ENCODE results near the gene ENSA. TPM values are rescaled to one million over a fixed set of nuclear protein-coding genes. Genes with fewer than 3 reads are reported as not detected.
A peak's percentile ranks its signal among the peaks of the same experiment; 100 is the strongest.

Gene ENSA
- total RNA-seq, 1 experiment from 2014 or later, result 207 TPM

DNA sequence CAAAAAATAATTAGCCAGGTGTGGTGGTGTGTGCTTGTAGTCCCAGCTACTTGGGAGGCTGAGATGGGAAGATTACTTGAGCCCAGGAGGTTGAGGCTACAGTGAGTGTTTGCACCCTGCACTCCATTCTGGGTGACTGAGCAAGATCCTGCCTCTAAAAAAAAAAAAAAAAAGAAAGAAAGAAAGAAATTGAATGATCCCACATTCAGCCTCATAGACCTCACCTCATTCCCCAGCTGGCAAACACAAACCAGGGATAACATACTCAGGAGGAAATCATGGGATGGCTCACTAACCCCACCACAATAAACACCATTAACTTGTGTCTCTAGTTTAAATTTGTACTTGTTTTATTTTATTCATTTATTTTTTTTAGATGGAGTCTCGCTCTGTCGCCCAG is 8.5 kb downstream of the ENSA start:
- ChIA-PET CTCF (interaction anchor here (0.6 to 1.0 kb wide), 2 partner anchors 16 to 41 kb away, joined by 4 to 6 read pairs; partner anchors contain the start of gene MCL1), POLR2A (interaction anchor here (0.7 kb wide), 1 partner anchor 42 kb away, joined by 3 read pairs; the partner anchor contains the start of gene MCL1)
- Histone ChIP-seq H3K9me3 (ENCODE audit: control insufficient read depth, insufficient read depth, low read depth, low read length) (no peaks in the 10 kb centered on the region), H3K36me3 (ENCODE audit: control insufficient read depth, insufficient read depth, low read length) (peaks cover 29% of the 10 kb centered on the region), H3K4me3 (ENCODE audit: low read depth in 2 of 2, low read length in 2 of 2) (no peak overlapping the region), H3K4me1 (ENCODE audit: control insufficient read depth, insufficient read depth, low read length) (no peaks in the 10 kb centered on the region; the same call in 1 of the 2 replicates), H3K27me3 (ENCODE audit: control insufficient read depth, insufficient read depth, low read length) (no peaks in the 10 kb centered on the region), H3K27ac (ENCODE audit: low read length) (no peak overlapping the region)
- ATAC-seq (no peak), DNase-seq (ENCODE audit: low read depth, low spot score) (no peak)
- in situ Hi-C loops (cut with HindIII; ENCODE audit: low pct_unique_long_range_greater_than_20kb, low sequenced_read_pairs), result no loop called here
- TF ChIP-seq, protein P1, sequence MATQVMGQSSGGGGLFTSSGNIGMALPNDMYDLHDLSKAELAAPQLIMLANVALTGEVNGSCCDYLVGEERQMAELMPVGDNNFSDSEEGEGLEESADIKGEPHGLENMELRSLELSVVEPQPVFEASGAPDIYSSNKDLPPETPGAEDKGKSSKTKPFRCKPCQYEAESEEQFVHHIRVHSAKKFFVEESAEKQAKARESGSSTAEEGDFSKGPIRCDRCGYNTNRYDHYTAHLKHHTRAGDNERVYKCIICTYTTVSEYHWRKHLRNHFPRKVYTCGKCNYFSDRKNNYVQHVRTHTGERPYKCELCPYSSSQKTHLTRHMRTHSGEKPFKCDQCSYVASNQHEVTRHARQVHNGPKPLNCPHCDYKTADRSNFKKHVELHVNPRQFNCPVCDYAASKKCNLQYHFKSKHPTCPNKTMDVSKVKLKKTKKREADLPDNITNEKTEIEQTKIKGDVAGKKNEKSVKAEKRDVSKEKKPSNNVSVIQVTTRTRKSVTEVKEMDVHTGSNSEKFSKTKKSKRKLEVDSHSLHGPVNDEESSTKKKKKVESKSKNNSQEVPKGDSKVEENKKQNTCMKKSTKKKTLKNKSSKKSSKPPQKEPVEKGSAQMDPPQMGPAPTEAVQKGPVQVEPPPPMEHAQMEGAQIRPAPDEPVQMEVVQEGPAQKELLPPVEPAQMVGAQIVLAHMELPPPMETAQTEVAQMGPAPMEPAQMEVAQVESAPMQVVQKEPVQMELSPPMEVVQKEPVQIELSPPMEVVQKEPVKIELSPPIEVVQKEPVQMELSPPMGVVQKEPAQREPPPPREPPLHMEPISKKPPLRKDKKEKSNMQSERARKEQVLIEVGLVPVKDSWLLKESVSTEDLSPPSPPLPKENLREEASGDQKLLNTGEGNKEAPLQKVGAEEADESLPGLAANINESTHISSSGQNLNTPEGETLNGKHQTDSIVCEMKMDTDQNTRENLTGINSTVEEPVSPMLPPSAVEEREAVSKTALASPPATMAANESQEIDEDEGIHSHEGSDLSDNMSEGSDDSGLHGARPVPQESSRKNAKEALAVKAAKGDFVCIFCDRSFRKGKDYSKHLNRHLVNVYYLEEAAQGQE (IDR thresholded peaks at IDR 0.05; ENCODE audit: insufficient read depth in 1 of 2, low read depth in 2 of 2, low read length in 1 of 2), result no peak
- TF ChIP-seq TCF7L2 (IDR thresholded peaks at IDR 0.05; ENCODE audit: low read depth, low read length), result no peak
- TF ChIP-seq POLR2AphosphoS5 (IDR thresholded peaks at IDR 0.05; ENCODE audit: low read depth, low read length), result no peak
- TF ChIP-seq, protein P2, sequence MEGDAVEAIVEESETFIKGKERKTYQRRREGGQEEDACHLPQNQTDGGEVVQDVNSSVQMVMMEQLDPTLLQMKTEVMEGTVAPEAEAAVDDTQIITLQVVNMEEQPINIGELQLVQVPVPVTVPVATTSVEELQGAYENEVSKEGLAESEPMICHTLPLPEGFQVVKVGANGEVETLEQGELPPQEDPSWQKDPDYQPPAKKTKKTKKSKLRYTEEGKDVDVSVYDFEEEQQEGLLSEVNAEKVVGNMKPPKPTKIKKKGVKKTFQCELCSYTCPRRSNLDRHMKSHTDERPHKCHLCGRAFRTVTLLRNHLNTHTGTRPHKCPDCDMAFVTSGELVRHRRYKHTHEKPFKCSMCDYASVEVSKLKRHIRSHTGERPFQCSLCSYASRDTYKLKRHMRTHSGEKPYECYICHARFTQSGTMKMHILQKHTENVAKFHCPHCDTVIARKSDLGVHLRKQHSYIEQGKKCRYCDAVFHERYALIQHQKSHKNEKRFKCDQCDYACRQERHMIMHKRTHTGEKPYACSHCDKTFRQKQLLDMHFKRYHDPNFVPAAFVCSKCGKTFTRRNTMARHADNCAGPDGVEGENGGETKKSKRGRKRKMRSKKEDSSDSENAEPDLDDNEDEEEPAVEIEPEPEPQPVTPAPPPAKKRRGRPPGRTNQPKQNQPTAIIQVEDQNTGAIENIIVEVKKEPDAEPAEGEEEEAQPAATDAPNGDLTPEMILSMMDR (IDR thresholded peaks at IDR 0.05), result no peak
- no peak for TF ChIP-seq SIN3A (IDR thresholded peaks at IDR 0.05; ENCODE audit: borderline replicate concordance, insufficient read depth, low read depth, low read length)
- no TSS peak for BruUV-seq (replicated peaks)
- intact Hi-C loops (cut with micrococcal nuclease; ENCODE audit: unreplicated experiment), result loop anchor here (5.0 kb wide), 1 partner anchor 59 kb away; no protein-coding TSS in a partner anchor

DNA sequence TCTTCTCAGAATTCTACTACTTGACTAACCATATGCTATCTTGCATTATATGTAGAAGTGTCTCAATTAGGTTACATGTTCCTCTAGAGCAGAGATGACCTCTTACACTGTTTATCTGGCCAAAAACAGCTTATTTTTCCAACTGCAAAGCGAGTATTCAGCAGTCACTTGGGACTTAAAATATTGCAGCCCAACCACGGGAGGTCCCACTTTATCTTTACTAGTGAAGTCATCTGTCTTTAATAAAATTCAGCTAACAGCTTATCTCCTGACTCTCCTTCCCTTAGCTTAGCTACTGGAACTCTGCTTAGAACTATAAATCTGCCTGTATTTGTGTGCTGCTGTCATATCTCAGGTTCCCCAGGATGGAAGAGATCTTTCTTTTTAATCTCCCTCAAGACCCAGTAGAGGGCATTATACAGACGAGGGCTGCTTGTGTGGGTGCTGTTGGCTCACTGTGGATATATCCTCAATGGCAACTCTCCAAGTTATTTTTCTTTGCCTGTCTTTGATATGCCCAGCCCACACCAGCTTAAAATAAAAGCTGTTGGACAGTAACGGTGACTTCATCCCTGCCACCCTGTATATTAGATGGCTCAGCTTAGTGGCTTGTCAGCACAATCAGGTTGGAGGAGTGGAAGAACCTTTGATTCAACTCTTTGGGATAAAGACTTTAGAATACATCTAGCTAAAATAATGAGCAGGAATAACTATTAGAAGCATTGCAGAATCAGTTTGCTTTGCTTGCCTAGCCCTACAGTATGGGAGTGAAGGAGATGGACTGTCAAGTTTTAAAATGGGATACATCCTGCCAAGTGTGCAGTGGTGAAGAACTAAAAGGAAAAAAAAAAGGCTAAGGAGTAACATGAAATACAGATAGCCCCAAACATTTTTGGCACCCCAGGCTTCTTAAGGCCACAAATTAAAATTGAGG is 9.6 kb downstream of the ENSA start:
- CTCF ChIA-PET, result interaction anchor here (0.5 kb wide), 1 partner anchor 41 kb away, joined by 4 read pairs; no protein-coding TSS in a partner anchor
- intact Hi-C loops (cut with micrococcal nuclease; ENCODE audit: unreplicated experiment) (loop anchor here (5.0 kb wide), 1 partner anchor 58 kb away; no protein-coding TSS in a partner anchor), in situ Hi-C loops (cut with HindIII; ENCODE audit: low pct_unique_long_range_greater_than_20kb, low sequenced_read_pairs) (no loop called here)
- peak; percentile 75 for ATAC-seq
- Histone ChIP-seq H3K9me3 (ENCODE audit: control insufficient read depth, insufficient read depth, low read depth, low read length) (no peaks in the 10 kb centered on the region), H3K4me3 (ENCODE audit: low read depth in 2 of 2, low read length in 2 of 2) (no peak overlapping the region), H3K27me3 (ENCODE audit: control insufficient read depth, insufficient read depth, low read length) (no peaks in the 10 kb centered on the region), H3K4me1 (ENCODE audit: control insufficient read depth, insufficient read depth, low read length) (peaks cover 2% of the 10 kb centered on the region; the same call in 1 of the 2 replicates), H3K27ac (ENCODE audit: low read length) (no peak overlapping the region), H3K36me3 (ENCODE audit: control insufficient read depth, insufficient read depth, low read length) (peaks cover 19% of the 10 kb centered on the region)
- POLR2A ChIA-PET, result interaction anchor here (0.6 kb wide), 1 partner anchor 15 kb away, joined by 4 read pairs; no protein-coding TSS in a partner anchor
- DNase-seq (ENCODE audit: low read depth, low spot score), result no peak
- no TSS peak for BruUV-seq (replicated peaks)
- no peak for TF ChIP-seq TCF7L2 (IDR thresholded peaks at IDR 0.05; ENCODE audit: low read depth, low read length)

Measured in Panc1 (cell line).